CD14-positive monocyte (primary cell): ENCODE measurements around the gene NKD2. TPM values are rescaled to one million over a fixed set of nuclear protein-coding genes. Genes with fewer than 3 reads are reported as not detected.

Experiments used
- DNase-seq, 3 donors: peaks; one replicate each; pipeline ENCODE4 v3.0.0-alpha.2; 2011 to 2022
- H2AFZ ChIP-seq: 2 replicates; pipeline ENCODE4 v1.6.0; 2012; ENCODE audit warnings: mild to moderate bottlenecking, low read depth, low read length, inconsistent platforms; ENCODE audit not compliant: insufficient read depth, poor library complexity, severe bottlenecking
- H3K27ac ChIP-seq, 2 donors: 1 replicate in 1 of 2; 2 replicates in 1 of 2; pipeline ENCODE4 v1.5.1; 2012 to 2013; ENCODE audit warnings: low read length in 2 of 2, control low read depth in 1 of 2, inconsistent platforms in 1 of 2, low read depth in 1 of 2, mild to moderate bottlenecking in 1 of 2
- H3K27me3 ChIP-seq, 2 donors: one replicate each; pipeline versions ENCODE4 v1.6.0 to v1.6.1; 2011 to 2013; ENCODE audit warnings: low read length in 2 of 2; ENCODE audit not compliant: control insufficient read depth in 2 of 2, insufficient read depth in 2 of 2
- H3K36me3 ChIP-seq, 2 donors: replicated peaks in 1 of 2; 1 replicate in 1 of 2; 2 replicates in 1 of 2; pipeline versions ENCODE4 v1.5.1 to v1.6.1; 2012 to 2013; ENCODE audit warnings: low read length in 2 of 2, control low read depth in 1 of 2, inconsistent platforms in 1 of 2, mild to moderate bottlenecking in 1 of 2; ENCODE audit not compliant: insufficient read depth in 2 of 2, control insufficient read depth in 1 of 2
- H3K4me1 ChIP-seq, 2 donors: 1 replicate in 1 of 2; 2 replicates in 1 of 2; pipeline versions ENCODE4 v1.5.1 to v1.6.1; 2012 to 2013; ENCODE audit warnings: low read length in 2 of 2, control low read depth in 1 of 2, inconsistent platforms in 1 of 2, mild to moderate bottlenecking in 1 of 2, moderate library complexity in 1 of 2; ENCODE audit not compliant: insufficient read depth in 2 of 2, control insufficient read depth in 1 of 2
- H3K4me2 ChIP-seq: replicated peaks from 2 replicates; pipeline ENCODE3; 2012; ENCODE audit warnings: low read length, moderate library complexity, mild to moderate bottlenecking; ENCODE audit not compliant: poor library complexity, severe bottlenecking; ENCODE audit errors: extremely low read depth
- H3K4me3 ChIP-seq, 3 experiments: fragments of 200-600 bp in 1 of 3; sonication (generic) in 1 of 3; replicated peaks in 1 of 3; 1 replicate in 2 of 3; 2 replicates in 1 of 3; pipeline ENCODE4 v1.5.1; 2011 to 2013; ENCODE audit warnings: low read length in 3 of 3, mild to moderate bottlenecking in 3 of 3, control low read depth in 2 of 3, low read depth in 2 of 3, inconsistent platforms in 1 of 3, moderate library complexity in 1 of 3
- H3K79me2 ChIP-seq: 2 replicates; pipeline ENCODE4 v1.6.0; 2012; ENCODE audit warnings: mild to moderate bottlenecking, control low read depth, inconsistent platforms, low read length, moderate library complexity; ENCODE audit not compliant: insufficient read depth
- H3K9ac ChIP-seq: 2 replicates; pipeline ENCODE4 v1.6.0; 2017; ENCODE audit warnings: low read length, mild to moderate bottlenecking; ENCODE audit not compliant: insufficient read depth, poor library complexity, severe bottlenecking
- H3K9me3 ChIP-seq, 2 donors: replicated peaks in 1 of 2; 1 replicate in 1 of 2; 2 replicates in 1 of 2; pipeline versions ENCODE4 v1.5.1 to v1.6.1; 2012 to 2013; ENCODE audit warnings: low read length in 2 of 2, control low read depth in 1 of 2; ENCODE audit not compliant: control insufficient read depth in 1 of 2, insufficient read depth in 1 of 2
- H4K20me1 ChIP-seq: 2 replicates; pipeline ENCODE4 v1.6.0; 2012; ENCODE audit warnings: mild to moderate bottlenecking, low read length, control low read depth, moderate library complexity; ENCODE audit not compliant: insufficient read depth
- H3K27ac Mint-ChIP-seq, 7 donors: one replicate each; pipeline ENCODE4 v1.8.0; 2020; ENCODE audit warnings: mild to moderate bottlenecking in 7 of 7, mixed read lengths in 7 of 7, moderate library complexity in 6 of 7, inconsistent platforms in 2 of 7
- H3K27me3 Mint-ChIP-seq, 3 donors: one replicate each; pipeline ENCODE4 v1.8.0; 2021 to 2022; ENCODE audit warnings: low read depth in 3 of 3, mild to moderate bottlenecking in 3 of 3, mixed read lengths in 3 of 3, moderate library complexity in 3 of 3, inconsistent platforms in 1 of 3
- H3K36me3 Mint-ChIP-seq, 2 donors: one replicate each; pipeline ENCODE4 v1.8.0; 2020; ENCODE audit warnings: mixed read lengths in 2 of 2, inconsistent platforms in 1 of 2, mild to moderate bottlenecking in 1 of 2
- H3K4me1 Mint-ChIP-seq: one replicate; pipeline ENCODE4 v1.8.0; 2020; ENCODE audit warnings: mild to moderate bottlenecking, mixed read lengths
- H3K4me3 Mint-ChIP-seq, 2 donors: one replicate each; pipeline ENCODE4 v1.8.0; 2020; ENCODE audit warnings: mild to moderate bottlenecking in 2 of 2, mixed read lengths in 2 of 2, moderate library complexity in 1 of 2
- H3K9me3 Mint-ChIP-seq, 7 donors: one replicate each; pipeline ENCODE4 v1.8.0; 2020 to 2022; ENCODE audit warnings: mixed read lengths in 7 of 7, mild to moderate bottlenecking in 6 of 7, moderate library complexity in 6 of 7, inconsistent platforms in 2 of 7
- WGBS: methylation state at CpG from one replicate; pipeline ENCODE4 v1.1.5; 2013; ENCODE audit warnings: missing lambda C conversion rate; ENCODE audit not compliant: insufficient coverage; 5-methylcytosine and 5-hydroxymethylcytosine counted together
- intact Hi-C, 2 donors: fragments of 100-400 bp; cut with micrococcal nuclease; formaldehyde crosslinking; loops; one replicate each; pipeline versions ENCODE4 v1.15.0 to v1.15.1; 2023
- polyA plus RNA-seq, 3 donors: library from polyadenylated mRNA; depleted of rRNA in 1 of 3; unstranded in 2 of 3; stranded (reverse) in 1 of 3; fragments of 300-500 nt in 2 of 3; fragments of >200 nt in 1 of 3; fragmentation: Illumina TruSeq in 2 of 3; gene quantifications; 1 replicate in 2 of 3; 2 replicates in 1 of 3; pipeline ENCODE4 v1.2.3, GENCODE V29; 2012 to 2021
- TF ChIP-seq, protein P1 (sequence below): fragments of 200-600 bp; IDR thresholded peaks from one replicate; pipeline ENCODE4 v1.8.0; 2022; ENCODE audit warnings: antibody characterized with exemption, mild to moderate bottlenecking

Gene NKD2
- polyA plus RNA-seq, 3 donors = not detected

DNA sequence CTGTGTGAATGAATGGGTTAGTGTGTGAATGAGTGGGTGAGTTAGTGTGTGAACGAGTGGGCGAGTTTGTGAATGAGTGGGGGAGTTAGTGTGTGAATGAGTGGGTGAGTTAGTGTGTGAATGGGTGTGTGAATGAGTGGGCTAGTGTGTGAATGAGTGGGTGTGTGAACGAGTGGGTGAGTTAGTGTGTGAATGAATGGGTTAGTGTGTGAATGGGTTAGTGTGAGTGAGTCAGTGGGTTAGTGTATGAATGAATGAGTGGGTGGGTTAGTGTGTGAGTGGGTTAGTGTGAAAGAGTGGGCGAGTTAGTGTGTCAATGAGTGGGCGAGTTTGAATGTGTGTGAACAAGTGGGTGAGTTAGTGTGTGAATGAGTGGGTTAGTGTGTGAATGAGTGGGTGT is 35.5 kb downstream of the NKD2 start:
- no peaks in the 10 kb centered on the region for H3K79me2 ChIP-seq
- Mint-ChIP-seq H3K9me3 (peaks cover 8 to 66% (median 15%) of the 10 kb centered on the region in 7 donors), H3K27ac (no peak overlapping the region), H3K36me3 (no peaks in the 10 kb centered on the region), H3K4me3 (no peak overlapping the region), H3K27me3 (peaks cover 0 to 4% (median 3%) of the 10 kb centered on the region in 3 donors), H3K4me1 (no peaks in the 10 kb centered on the region)
- intact Hi-C loops = no loop called here
- TF ChIP-seq, protein P1, sequence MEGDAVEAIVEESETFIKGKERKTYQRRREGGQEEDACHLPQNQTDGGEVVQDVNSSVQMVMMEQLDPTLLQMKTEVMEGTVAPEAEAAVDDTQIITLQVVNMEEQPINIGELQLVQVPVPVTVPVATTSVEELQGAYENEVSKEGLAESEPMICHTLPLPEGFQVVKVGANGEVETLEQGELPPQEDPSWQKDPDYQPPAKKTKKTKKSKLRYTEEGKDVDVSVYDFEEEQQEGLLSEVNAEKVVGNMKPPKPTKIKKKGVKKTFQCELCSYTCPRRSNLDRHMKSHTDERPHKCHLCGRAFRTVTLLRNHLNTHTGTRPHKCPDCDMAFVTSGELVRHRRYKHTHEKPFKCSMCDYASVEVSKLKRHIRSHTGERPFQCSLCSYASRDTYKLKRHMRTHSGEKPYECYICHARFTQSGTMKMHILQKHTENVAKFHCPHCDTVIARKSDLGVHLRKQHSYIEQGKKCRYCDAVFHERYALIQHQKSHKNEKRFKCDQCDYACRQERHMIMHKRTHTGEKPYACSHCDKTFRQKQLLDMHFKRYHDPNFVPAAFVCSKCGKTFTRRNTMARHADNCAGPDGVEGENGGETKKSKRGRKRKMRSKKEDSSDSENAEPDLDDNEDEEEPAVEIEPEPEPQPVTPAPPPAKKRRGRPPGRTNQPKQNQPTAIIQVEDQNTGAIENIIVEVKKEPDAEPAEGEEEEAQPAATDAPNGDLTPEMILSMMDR = no peak
- H3K4me2 ChIP-seq = no peak overlapping the region
- no peaks in the 10 kb centered on the region for H3K36me3 ChIP-seq
- H3K27me3 ChIP-seq = no peaks in the 10 kb centered on the region
- H3K4me3 ChIP-seq = no peak overlapping the region
- 88% methylated on average over 5 of the region's 5 CpGs for WGBS
- H3K4me1 ChIP-seq = no peaks in the 10 kb centered on the region
- H2AFZ ChIP-seq = no peak overlapping the region
- DNase-seq = no peak
- no peaks in the 10 kb centered on the region for H4K20me1 ChIP-seq
- no peak overlapping the region for H3K9ac ChIP-seq
- H3K9me3 ChIP-seq = peaks cover 0 to 22% of the 10 kb centered on the region in 2 donors
- H3K27ac ChIP-seq = no peak overlapping the region

DNA sequence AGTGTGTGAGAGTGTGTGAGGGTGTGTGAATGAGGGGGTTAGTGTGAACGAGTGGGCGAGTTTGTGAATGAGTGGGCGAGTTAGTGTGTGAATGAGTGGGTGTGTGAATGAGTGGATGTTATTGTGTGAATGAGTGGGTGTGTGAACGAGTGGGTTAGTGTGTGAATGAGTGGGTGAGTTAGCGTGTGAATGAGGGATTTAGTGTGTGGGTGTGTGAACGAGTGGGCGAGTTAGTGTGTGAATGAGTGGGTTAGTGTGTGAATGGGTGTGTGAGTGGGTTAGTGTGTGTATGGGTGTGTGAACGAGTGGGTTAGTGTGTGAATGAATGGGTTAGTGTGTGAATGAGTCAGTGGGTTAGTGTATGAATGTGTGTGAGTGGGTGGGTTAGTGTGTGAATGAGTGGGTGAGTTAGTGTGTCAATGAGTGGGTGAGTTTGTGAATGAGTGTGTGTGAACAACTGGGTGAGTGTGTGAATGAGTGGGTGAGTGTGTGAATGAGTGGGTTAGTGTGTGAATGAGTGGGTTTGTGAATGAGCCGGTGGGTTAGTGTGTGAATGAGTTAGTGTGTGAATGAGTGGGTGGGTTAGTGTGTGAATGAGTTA is 37.5 kb downstream of the NKD2 start:
- peaks cover 0 to 2% of the 10 kb centered on the region in 2 donors for H3K36me3 Mint-ChIP-seq
- Histone ChIP-seq H3K27ac (no peak overlapping the region), H3K27me3 (no peaks in the 10 kb centered on the region), H4K20me1 (no peaks in the 10 kb centered on the region), H3K4me2 (no peak overlapping the region), H3K9ac (no peak overlapping the region), H3K4me1 (no peaks in the 10 kb centered on the region), H3K36me3 (no peaks in the 10 kb centered on the region), H3K4me3 (no peak overlapping the region), H3K9me3 (peaks cover 0 to 22% of the 10 kb centered on the region in 2 donors), H3K79me2 (no peaks in the 10 kb centered on the region), H2AFZ (no peak overlapping the region)
- no peak overlapping the region for H3K27ac Mint-ChIP-seq
- WGBS = 97% methylated on average over 9 of the region's 9 CpGs
- H3K4me1 Mint-ChIP-seq = no peaks in the 10 kb centered on the region
- peaks cover 8 to 66% (median 15%) of the 10 kb centered on the region in 7 donors for H3K9me3 Mint-ChIP-seq
- DNase-seq = no peak
- TF ChIP-seq, protein P1 = no peak
- intact Hi-C loops = no loop called here
- H3K4me3 Mint-ChIP-seq = no peak overlapping the region
- H3K27me3 Mint-ChIP-seq = peaks cover 0 to 4% (median 3%) of the 10 kb centered on the region in 3 donors
